ENCODE results near the gene FOXK1.
A peak's percentile ranks its signal among the peaks of the same experiment; 100 is the strongest.

- TF ChIP-seq, protein P1, sequence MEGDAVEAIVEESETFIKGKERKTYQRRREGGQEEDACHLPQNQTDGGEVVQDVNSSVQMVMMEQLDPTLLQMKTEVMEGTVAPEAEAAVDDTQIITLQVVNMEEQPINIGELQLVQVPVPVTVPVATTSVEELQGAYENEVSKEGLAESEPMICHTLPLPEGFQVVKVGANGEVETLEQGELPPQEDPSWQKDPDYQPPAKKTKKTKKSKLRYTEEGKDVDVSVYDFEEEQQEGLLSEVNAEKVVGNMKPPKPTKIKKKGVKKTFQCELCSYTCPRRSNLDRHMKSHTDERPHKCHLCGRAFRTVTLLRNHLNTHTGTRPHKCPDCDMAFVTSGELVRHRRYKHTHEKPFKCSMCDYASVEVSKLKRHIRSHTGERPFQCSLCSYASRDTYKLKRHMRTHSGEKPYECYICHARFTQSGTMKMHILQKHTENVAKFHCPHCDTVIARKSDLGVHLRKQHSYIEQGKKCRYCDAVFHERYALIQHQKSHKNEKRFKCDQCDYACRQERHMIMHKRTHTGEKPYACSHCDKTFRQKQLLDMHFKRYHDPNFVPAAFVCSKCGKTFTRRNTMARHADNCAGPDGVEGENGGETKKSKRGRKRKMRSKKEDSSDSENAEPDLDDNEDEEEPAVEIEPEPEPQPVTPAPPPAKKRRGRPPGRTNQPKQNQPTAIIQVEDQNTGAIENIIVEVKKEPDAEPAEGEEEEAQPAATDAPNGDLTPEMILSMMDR (IDR thresholded peaks at IDR 0.05), result peak in 1 of 6 experiments; percentile 7
- TF ChIP-seq EP300 (IDR thresholded peaks at IDR 0.05), result no peak
These were observed 56.8 kb downstream of the FOXK1 start for GRCh38 chr7:4738711-4739527.

Data from upper lobe of left lung (tissue), 4 donors.